DND-41 (cell line): ENCODE measurements around the gene GRID2.

Experiments used
- ATAC-seq: fragments of 200-7000 bp; cut with Tn5 transposase; 3 replicates; pipeline ENCODE4 v1.9.1; 2021; ENCODE audit warnings: low read depth; ENCODE audit not compliant: insufficient read depth
- DNase-seq: peaks from one replicate; pipeline ENCODE4 v3.0.0-alpha.2; 2020
- H2AFZ ChIP-seq: 2 replicates; pipeline ENCODE4 v1.6.0; 2012; ENCODE audit warnings: low read depth, low read length
- H3K27ac ChIP-seq: 2 replicates; pipeline ENCODE4 v1.5.1; 2012; ENCODE audit warnings: low read length, inconsistent platforms
- H3K27me3 ChIP-seq: fragments of 200-600 bp; sonication (generic); 2 replicates; pipeline ENCODE4 v1.6.0; 2012; ENCODE audit warnings: low read length, mild to moderate bottlenecking, inconsistent platforms; ENCODE audit not compliant: insufficient read depth, poor library complexity
- H3K36me3 ChIP-seq: 2 replicates; pipeline ENCODE4 v1.5.1; 2012; ENCODE audit warnings: low read length, inconsistent platforms; ENCODE audit not compliant: insufficient read depth
- H3K4me1 ChIP-seq: 2 replicates; pipeline ENCODE4 v1.5.1; 2012; ENCODE audit warnings: mild to moderate bottlenecking, low read length; ENCODE audit not compliant: insufficient read depth
- H3K4me2 ChIP-seq: 2 replicates; pipeline ENCODE4 v1.6.0; 2012; ENCODE audit warnings: mild to moderate bottlenecking, moderate library complexity, low read length, inconsistent platforms; ENCODE audit not compliant: insufficient read depth
- H3K4me3 ChIP-seq, 2 experiments: fragments of 200-600 bp in 1 of 2; shearing (Covaris generic) in 1 of 2; 2 replicates each; pipeline ENCODE4 v1.5.1; 2012 to 2016; ENCODE audit warnings: inconsistent platforms in 2 of 2, low read length in 2 of 2, mild to moderate bottlenecking in 2 of 2, low read depth in 1 of 2, moderate library complexity in 1 of 2
- H3K79me2 ChIP-seq: 2 replicates; pipeline ENCODE4 v1.6.0; 2012; ENCODE audit warnings: low read length, inconsistent platforms; ENCODE audit not compliant: insufficient read depth
- H3K9ac ChIP-seq: 2 replicates; pipeline ENCODE4 v1.6.0; 2012; ENCODE audit warnings: low read depth, mild to moderate bottlenecking, inconsistent platforms, low read length, moderate library complexity
- H3K9me3 ChIP-seq: 2 replicates; pipeline ENCODE4 v1.5.1; 2012; ENCODE audit warnings: low read length, moderate library complexity, mild to moderate bottlenecking, inconsistent platforms; ENCODE audit not compliant: insufficient read depth, severe bottlenecking
- H4K20me1 ChIP-seq: 2 replicates; pipeline ENCODE4 v1.6.0; 2012; ENCODE audit warnings: low read length; ENCODE audit not compliant: insufficient read depth
- EZH2 ChIP-seq: IDR thresholded peaks from 3 replicates; pipeline ENCODE4 v1.6.1; 2012; ENCODE audit warnings: borderline replicate concordance, low read depth, mild to moderate bottlenecking, moderate library complexity, low read length, inconsistent platforms; ENCODE audit not compliant: severe bottlenecking
- TF ChIP-seq, protein P1 (sequence below): IDR thresholded peaks from 2 replicates; pipeline ENCODE4 v1.5.1; 2012; ENCODE audit warnings: borderline replicate concordance, low read length, moderate library complexity, mild to moderate bottlenecking; ENCODE audit not compliant: poor library complexity, severe bottlenecking; ENCODE audit errors: extremely low read depth

The GRID2 gene

DNA sequence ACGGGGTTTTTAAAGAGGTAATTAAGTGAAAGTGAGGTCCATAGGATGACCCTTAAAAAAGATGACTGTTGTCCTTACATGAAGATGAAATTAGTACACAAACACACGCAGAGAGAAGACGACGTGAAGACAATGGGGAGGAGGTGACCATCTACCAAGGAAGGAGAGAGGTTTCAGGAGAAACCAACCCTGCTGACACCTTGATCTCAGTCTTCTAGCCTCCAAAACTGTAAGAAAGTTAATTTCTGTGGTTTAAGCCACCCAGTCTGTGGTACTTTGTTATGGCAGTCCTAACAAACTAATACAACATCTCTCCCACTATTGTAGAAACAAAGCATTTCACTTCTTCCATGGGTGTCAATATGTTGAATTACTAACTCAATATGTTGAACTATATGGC lies 1385.2 kb downstream of the GRID2 start:
- ATAC-seq (no peak), DNase-seq (no peak)
- Histone ChIP-seq H3K36me3 (no peaks in the 10 kb centered on the region), H3K27ac (no peak overlapping the region), H3K9ac (no peak overlapping the region), H3K4me3 (no peak overlapping the region), H3K4me2 (no peak overlapping the region), H3K4me1 (no peaks in the 10 kb centered on the region), H2AFZ (no peak overlapping the region), H3K79me2 (no peaks in the 10 kb centered on the region), H3K9me3 (no peaks in the 10 kb centered on the region), H3K27me3 (no peaks in the 10 kb centered on the region), H4K20me1 (no peaks in the 10 kb centered on the region)
- TF ChIP-seq EZH2, result no peak

DNA sequence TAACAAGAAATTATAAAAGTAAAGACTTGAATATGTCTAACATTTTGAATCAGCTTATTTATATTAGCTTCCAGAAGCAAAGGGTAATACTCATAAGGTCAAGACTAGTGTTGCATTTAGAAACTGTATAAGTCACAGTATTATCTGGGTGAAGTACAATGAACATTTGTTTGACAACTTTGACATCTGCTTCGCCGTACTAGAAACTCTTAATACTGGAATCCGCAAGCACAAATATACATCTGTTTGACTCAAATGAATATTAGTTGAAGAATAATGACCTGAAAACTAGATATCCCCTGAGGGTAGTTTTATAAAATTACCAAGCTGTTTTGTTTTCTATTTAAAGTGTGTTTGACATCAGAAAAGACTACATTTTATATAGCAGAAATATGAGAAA lies 1389.4 kb downstream of the GRID2 start:
- TF ChIP-seq EZH2, result no peak
- TF ChIP-seq, protein P1, sequence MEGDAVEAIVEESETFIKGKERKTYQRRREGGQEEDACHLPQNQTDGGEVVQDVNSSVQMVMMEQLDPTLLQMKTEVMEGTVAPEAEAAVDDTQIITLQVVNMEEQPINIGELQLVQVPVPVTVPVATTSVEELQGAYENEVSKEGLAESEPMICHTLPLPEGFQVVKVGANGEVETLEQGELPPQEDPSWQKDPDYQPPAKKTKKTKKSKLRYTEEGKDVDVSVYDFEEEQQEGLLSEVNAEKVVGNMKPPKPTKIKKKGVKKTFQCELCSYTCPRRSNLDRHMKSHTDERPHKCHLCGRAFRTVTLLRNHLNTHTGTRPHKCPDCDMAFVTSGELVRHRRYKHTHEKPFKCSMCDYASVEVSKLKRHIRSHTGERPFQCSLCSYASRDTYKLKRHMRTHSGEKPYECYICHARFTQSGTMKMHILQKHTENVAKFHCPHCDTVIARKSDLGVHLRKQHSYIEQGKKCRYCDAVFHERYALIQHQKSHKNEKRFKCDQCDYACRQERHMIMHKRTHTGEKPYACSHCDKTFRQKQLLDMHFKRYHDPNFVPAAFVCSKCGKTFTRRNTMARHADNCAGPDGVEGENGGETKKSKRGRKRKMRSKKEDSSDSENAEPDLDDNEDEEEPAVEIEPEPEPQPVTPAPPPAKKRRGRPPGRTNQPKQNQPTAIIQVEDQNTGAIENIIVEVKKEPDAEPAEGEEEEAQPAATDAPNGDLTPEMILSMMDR, result no peak
- Histone ChIP-seq H3K4me1 (no peaks in the 10 kb centered on the region), H3K27me3 (no peaks in the 10 kb centered on the region), H3K36me3 (no peaks in the 10 kb centered on the region), H3K4me2 (no peak overlapping the region), H3K27ac (no peak overlapping the region), H3K9me3 (no peaks in the 10 kb centered on the region), H3K9ac (no peak overlapping the region), H3K4me3 (no peak overlapping the region), H4K20me1 (no peaks in the 10 kb centered on the region), H3K79me2 (no peaks in the 10 kb centered on the region), H2AFZ (no peak overlapping the region)
- no peak for DNase-seq
- ATAC-seq, result no peak

DNA sequence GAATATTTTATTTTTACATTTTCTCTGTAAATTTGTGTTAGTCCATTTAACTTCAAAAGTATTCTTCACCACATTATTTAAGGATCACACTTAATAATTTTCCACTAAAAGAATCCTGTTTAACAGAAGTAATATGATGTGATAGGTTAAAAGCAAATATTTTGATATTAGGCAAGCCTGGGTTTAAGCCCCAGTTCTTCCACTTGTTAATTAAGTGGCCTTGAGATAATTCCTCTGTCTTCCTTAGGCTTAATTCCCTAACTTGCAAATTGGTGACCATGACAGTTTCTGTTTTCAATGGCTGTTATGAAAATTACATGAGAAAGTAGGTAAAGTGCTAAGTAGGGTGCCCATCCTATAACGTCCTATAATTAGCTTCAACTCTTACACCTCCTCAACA lies 1394.9 kb downstream of the GRID2 start:
- no peaks in the 10 kb centered on the region for H3K4me1 ChIP-seq
- H2AFZ ChIP-seq, result no peak overlapping the region
- H3K4me2 ChIP-seq, result no peak overlapping the region
- no peaks in the 10 kb centered on the region for H3K79me2 ChIP-seq
- ATAC-seq, result no peak
- H3K4me3 ChIP-seq, result no peak overlapping the region
- no peak overlapping the region for H3K27ac ChIP-seq
- no peaks in the 10 kb centered on the region for H3K9me3 ChIP-seq
- no peaks in the 10 kb centered on the region for H4K20me1 ChIP-seq
- DNase-seq, result no peak
- H3K27me3 ChIP-seq, result peaks cover 2% of the 10 kb centered on the region
- H3K9ac ChIP-seq, result no peak overlapping the region
- TF ChIP-seq, protein P1, result no peak
- H3K36me3 ChIP-seq, result no peaks in the 10 kb centered on the region

DNA sequence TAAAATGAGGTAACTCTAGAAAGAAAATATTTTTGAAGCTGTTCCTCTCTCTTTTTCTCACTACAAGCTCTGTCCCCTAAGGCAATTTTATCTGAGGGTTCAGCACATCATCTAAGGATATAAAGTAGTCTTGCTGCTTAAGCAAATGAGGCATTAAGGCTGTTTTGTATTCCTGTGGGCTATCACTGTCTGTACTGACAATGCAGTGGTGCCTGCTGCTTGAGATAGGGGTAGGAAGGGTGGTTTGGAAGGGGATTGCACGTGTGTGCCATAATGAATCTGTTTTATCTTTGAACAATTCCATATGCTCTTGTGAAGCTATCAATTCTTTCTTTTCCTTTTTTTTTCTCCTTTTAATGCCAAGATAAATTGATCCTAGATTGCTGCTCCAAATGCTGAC lies 1396.8 kb downstream of the GRID2 start:
- H3K36me3 ChIP-seq, result no peaks in the 10 kb centered on the region
- no peak overlapping the region for H3K27ac ChIP-seq
- no peaks in the 10 kb centered on the region for H4K20me1 ChIP-seq
- peaks cover 2% of the 10 kb centered on the region for H3K27me3 ChIP-seq
- H3K4me1 ChIP-seq, result no peaks in the 10 kb centered on the region
- no peaks in the 10 kb centered on the region for H3K79me2 ChIP-seq
- DNase-seq, result no peak
- H3K4me2 ChIP-seq, result no peak overlapping the region
- ATAC-seq, result no peak
- no peaks in the 10 kb centered on the region for H3K9me3 ChIP-seq
- no peak overlapping the region for H3K4me3 ChIP-seq
- H3K9ac ChIP-seq, result no peak overlapping the region
- no peak overlapping the region for H2AFZ ChIP-seq
- no peak for TF ChIP-seq EZH2
- TF ChIP-seq, protein P1, result no peak
